Panc1 (cell line): ENCODE results near the gene RMND5A. TPM values are rescaled to one million over a fixed set of nuclear protein-coding genes. Genes with fewer than 3 reads are reported as not detected.

Source experiments
- ATAC-seq: fragments of 200-7000 bp; cut with Tn5 transposase; 2 replicates; pipeline ENCODE4 v1.9.1; 2020; ENCODE audit warnings: mild to moderate bottlenecking, moderate library complexity
- BruUV-seq: library from RNA; stranded (reverse); fragments of 400-500 nt; replicated peaks from 2 replicates; lab custom pipeline; 2021; lab: Mats Ljungman, UMichigan
- CTCF ChIA-PET: fragments of 300-600 bp; sonication (Branson Sonifier 250); formaldehyde crosslinking; loops from one replicate; lab custom pipeline; 2022; ENCODE audit warnings: antibody characterized with exemption; lab: Charles Lee
- POLR2A ChIA-PET: fragments of 300-600 bp; sonication (Branson Sonifier 250); formaldehyde crosslinking; loops from one replicate; lab custom pipeline; 2022; ENCODE audit warnings: antibody characterized with exemption; lab: Charles Lee
- DNase-seq: peaks from one replicate; pipeline ENCODE4 v3.0.0-alpha.2; 2010; ENCODE audit warnings: low read depth, low spot score
- H3K27ac ChIP-seq: 2 replicates; pipeline ENCODE4 v1.5.1; 2011; ENCODE audit warnings: mild to moderate bottlenecking, low read length, inconsistent platforms
- H3K27me3 ChIP-seq: fragments of 200-500 bp; sonication (Bioruptor generic); 2 replicates; pipeline ENCODE4 v1.6.0; 2014; ENCODE audit warnings: low read length, inconsistent platforms; ENCODE audit not compliant: control insufficient read depth, insufficient read depth
- H3K36me3 ChIP-seq: fragments of 200-500 bp; sonication (Bioruptor generic); 2 replicates; pipeline ENCODE4 v1.5.1; 2014; ENCODE audit warnings: inconsistent platforms, mild to moderate bottlenecking, low read length, moderate library complexity; ENCODE audit not compliant: control insufficient read depth, insufficient read depth
- H3K4me1 ChIP-seq: 2 replicates; pipeline ENCODE4 v1.5.1; 2011; ENCODE audit warnings: inconsistent platforms, mild to moderate bottlenecking, low read length, moderate library complexity; ENCODE audit not compliant: control insufficient read depth, insufficient read depth
- H3K4me3 ChIP-seq, 2 experiments: 2 replicates each; pipeline ENCODE4 v1.5.1; 2011 to 2012; ENCODE audit warnings: low read depth in 2 of 2, low read length in 2 of 2, mild to moderate bottlenecking in 2 of 2, inconsistent platforms in 1 of 2, moderate library complexity in 1 of 2
- H3K9me3 ChIP-seq: fragments of 200-500 bp; sonication (Bioruptor generic); 2 replicates; pipeline ENCODE4 v1.5.1; 2014; ENCODE audit warnings: low read depth, mild to moderate bottlenecking, inconsistent platforms, low read length, moderate library complexity; ENCODE audit not compliant: control insufficient read depth, insufficient read depth
- CTCF ChIP-seq: fragments of 450-650 bp; IDR thresholded peaks from 2 replicates; pipeline ENCODE4 v1.5.1; 2017; ENCODE audit warnings: mild to moderate bottlenecking
- POLR2AphosphoS5 ChIP-seq: IDR thresholded peaks from 2 replicates; pipeline ENCODE4 v1.6.1; 2012; ENCODE audit warnings: mild to moderate bottlenecking, low read depth, low read length, moderate library complexity
- REST ChIP-seq, 2 experiments: IDR thresholded peaks; 2 replicates each; pipeline ENCODE4 v1.6.1; 2011 to 2012; ENCODE audit warnings: low read depth in 2 of 2, control low read depth in 1 of 2, low read length in 1 of 2, mild to moderate bottlenecking in 1 of 2, moderate library complexity in 1 of 2; ENCODE audit not compliant: insufficient read depth in 1 of 2
- SIN3A ChIP-seq: IDR thresholded peaks from 2 replicates; pipeline ENCODE4 v1.6.1; 2012; ENCODE audit warnings: low read depth, mild to moderate bottlenecking, low read length, moderate library complexity, borderline replicate concordance; ENCODE audit not compliant: insufficient read depth
- TCF7L2 ChIP-seq: IDR thresholded peaks from 2 replicates; pipeline ENCODE4 v1.6.1; 2011; ENCODE audit warnings: mild to moderate bottlenecking, low read depth, low read length, inconsistent platforms
- in situ Hi-C: cut with HindIII; loops from 2 replicates; pipeline ENCODE4 v1.10.0; 2016; ENCODE audit warnings: low sequenced_read_pairs, low pct_unique_long_range_greater_than_20kb
- intact Hi-C: fragments of 100-400 bp; cut with micrococcal nuclease; formaldehyde crosslinking; loops from one replicate; pipeline ENCODE4 v1.10.0; 2022; ENCODE audit not compliant: unreplicated experiment
- total RNA-seq: library from RNA; stranded (reverse); gene quantifications from one replicate; pipeline ENCODE4 v1.2.1, GENCODE V29; 2021; ENCODE audit not compliant: unreplicated experiment

RMND5A gene
- total RNA-seq, 1 experiment from 2014 or later = 42.8 TPM

GRCh38 chr2:86825036-86825692, 105.1 kb downstream of the RMND5A start:
- Histone ChIP-seq H3K9me3 (peaks cover 6% of the 10 kb centered on the region; the same call in 1 of the 2 replicates), H3K36me3 (no peaks in the 10 kb centered on the region), H3K27me3 (no peaks in the 10 kb centered on the region), H3K4me1 (no peaks in the 10 kb centered on the region), H3K27ac (no peak overlapping the region), H3K4me3 (no peak overlapping the region)
- ChIA-PET CTCF (no interaction called here), POLR2A (no interaction called here)
- in situ Hi-C loops (no loop called here), intact Hi-C loops (no loop called here)
- no peak for TF ChIP-seq REST (IDR thresholded peaks at IDR 0.05; ENCODE audit: insufficient read depth in 1 of 2, low read depth in 2 of 2, low read length in 1 of 2)
- TF ChIP-seq POLR2AphosphoS5 = no peak
- TF ChIP-seq CTCF = no peak
- TF ChIP-seq SIN3A = no peak
- no peak for TF ChIP-seq TCF7L2
- ATAC-seq (no peak), DNase-seq (no peak)
- no TSS peak for BruUV-seq

GRCh38 chr2:86825693-86826381, 105.7 kb downstream of the RMND5A start:
- intact Hi-C loops (no loop called here), in situ Hi-C loops (no loop called here)
- ATAC-seq (no peak), DNase-seq (no peak)
- H3K27ac ChIP-seq = no peak overlapping the region
- no peak for TF ChIP-seq CTCF
- no peak for TF ChIP-seq SIN3A
- no peak for TF ChIP-seq TCF7L2
- TF ChIP-seq POLR2AphosphoS5 = no peak
- no peak for TF ChIP-seq REST (IDR thresholded peaks at IDR 0.05; ENCODE audit: insufficient read depth in 1 of 2, low read depth in 2 of 2, low read length in 1 of 2)
- no peaks in the 10 kb centered on the region for H3K4me1 ChIP-seq
- H3K36me3 ChIP-seq = no peaks in the 10 kb centered on the region
- peaks cover 6% of the 10 kb centered on the region; the same call in 1 of the 2 replicates for H3K9me3 ChIP-seq
- BruUV-seq = no TSS peak
- no peaks in the 10 kb centered on the region for H3K27me3 ChIP-seq
- no peak overlapping the region for H3K4me3 ChIP-seq
- POLR2A ChIA-PET = no interaction called here
- CTCF ChIA-PET = no interaction called here
